HK-2 (cell line): ENCODE measurements around the gene PSMC3IP.

Experiments used
- DNase-seq: peaks from one replicate; pipeline ENCODE4 v3.0.0-alpha.2; 2018; ENCODE audit not compliant: unreplicated experiment

The PSMC3IP gene

DNA sequence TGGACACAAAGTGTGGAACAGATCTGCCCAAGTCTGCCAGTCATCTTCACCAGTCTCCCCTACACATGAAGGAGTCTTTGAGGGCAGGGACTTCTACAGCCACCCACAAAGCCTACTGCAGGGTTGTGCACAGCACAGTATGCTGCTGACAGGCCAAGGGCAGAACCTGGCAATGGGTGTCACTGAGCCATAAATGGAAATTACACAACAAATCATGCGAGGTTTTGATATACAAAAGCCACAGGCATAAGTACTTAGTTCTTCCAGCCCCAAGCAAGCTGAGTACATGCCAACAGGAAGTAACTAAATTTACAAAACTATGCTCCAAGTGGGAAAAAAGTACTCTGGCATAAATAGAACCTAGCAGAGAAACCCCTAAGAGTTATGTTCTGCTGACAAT is 7.8 kb upstream of the PSMC3IP start:
- no peak for DNase-seq

DNA sequence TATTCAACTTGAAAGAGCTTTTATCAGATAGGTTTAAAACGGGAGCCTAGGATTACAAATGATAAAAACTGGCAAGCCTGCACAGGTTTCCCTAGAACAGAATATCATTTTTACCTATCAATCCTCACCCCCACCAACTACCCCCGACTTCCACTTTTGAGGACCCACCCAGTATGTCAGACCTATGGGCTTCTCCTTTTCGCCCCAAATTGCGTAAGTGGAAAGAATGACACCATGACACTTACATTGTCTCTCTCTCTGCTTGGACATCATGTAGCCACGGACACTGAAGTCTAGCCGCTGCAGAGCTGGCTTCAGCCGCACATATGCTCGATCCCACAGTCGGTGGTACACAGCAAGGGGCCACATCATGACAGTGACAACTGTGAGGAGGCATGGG is 7.4 kb upstream of the PSMC3IP start:
- DNase-seq, result no peak

DNA sequence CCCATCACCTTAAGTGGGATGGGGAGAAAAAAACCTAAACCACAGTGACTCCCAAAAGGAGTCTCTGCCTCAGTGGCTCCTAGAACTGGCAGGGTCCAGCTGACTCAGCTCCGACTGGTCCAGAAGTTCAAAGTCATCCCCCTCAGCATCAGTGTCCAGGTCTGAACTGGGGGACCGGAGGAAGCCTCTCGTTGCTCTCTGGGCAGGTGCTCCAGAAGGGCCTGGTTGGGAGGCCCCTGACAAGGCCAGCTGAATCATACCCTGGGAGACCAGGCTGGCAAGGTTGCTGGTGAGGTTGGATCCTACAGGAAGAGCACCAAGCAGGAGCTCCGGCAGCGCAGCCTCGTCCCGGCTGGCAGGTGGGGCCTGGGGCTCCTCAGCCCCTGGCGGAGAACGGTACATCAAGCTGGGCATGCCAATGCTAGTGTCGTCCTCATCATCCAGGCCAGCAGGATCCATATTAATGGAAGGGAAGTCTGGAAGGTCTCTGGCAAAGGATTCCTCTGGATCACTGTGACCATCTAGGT is 4.3 kb upstream of the PSMC3IP start:
- DNase-seq, result no peak

DNA sequence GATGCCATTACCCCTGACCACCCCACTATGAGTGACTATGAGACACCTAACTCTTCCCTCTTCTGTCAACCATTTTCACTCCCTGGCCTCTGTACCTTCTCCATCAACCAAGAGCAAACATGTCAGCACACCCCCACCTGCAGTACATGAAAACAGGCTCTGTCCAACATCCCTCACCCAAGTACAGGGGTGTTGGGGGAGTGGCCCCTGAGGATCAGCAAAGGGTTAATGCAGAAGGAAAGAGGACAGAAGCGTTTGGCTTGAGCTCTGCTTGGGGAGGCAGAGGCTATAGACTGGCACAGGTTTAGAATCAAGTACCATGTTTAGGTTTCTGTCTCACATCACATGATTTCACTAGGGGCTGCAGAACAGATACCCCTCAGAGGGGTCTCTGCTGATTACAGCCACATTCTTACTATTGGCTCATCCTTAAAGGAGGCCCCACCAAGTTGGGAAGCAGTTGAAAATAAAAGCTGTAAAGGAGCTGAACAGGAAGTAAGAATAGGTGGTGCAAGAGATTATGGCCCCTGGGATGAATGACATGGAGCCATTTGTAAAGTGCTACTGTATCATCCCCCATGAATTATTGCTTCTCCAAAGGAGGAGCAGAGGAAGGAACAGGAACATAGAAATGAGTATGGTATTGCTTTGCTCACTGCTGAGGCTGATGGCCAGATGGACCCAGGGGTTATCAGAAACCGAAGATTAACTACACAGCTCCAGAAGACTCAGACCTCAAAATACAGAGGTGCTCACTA is 2.4 kb upstream of the PSMC3IP start:
- no peak for DNase-seq

DNA sequence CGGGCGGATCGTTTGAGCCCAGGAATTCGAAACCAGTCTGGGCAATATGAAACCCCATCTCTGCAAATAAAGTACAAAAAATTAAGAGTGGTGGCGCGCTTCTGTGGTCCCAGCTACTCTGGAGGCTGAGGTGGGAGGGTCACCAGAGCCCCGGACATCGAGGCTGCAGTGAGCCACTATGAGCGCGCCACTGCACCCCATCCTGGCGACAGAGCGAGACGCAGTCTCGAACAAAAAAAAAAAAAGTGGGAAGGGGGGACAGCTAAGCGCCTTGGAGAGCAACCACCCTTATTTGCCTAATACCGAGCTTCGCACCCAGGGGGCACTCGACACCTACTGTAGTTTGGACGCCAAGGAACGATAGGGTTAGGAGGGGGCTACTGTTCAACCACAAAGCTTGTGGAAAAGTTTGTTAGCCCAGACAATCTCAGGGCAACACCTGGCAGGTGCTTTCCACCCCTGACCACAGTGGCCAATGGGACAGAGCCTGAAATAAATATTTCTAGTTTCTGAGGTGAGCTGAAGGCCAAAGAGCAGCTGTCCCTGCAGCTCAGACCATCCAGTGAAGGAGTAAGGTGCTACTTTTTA is 847 bp upstream of the PSMC3IP start:
- peak; percentile 70 for DNase-seq

DNA sequence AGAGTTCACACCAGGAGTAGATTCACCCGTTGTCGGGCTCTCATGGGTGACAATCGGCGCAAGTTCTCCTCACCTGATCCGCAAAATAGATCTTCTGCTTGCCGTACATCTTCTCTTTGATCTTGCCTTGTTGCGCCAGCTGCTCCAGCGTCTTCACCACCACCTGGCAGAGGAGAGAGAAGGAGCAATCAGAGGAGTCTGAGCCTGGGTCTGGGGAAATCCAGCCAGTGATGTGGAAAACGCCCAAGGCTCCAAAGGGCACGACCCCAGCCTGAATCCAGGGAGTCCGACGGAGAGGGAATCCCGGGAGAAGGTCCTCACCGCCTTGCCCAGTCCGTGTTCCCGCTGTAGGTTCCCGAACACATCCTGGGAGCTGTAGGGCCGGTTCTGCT is 393 bp downstream of the PSMC3IP start:
- no peak for DNase-seq

DNA sequence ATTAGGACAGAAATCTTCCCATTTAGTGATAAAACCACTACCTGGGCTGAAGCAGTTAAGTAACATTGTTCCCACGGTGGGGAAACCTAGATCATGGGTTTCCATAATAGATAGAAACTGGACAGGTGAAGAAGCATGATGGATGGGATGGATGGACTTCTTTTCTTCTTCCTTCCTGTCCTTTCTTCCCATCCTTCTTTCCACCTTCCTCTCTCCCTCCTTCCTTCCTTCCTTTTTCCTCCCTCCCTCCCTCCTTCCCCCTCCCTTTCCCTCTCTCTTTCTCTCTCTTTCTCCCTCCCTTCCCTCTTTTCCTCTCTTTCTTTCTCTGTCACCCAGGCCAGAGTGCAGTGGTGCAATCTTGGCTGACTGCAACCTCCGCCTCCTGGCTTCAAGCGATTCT is 3.1 kb downstream of the PSMC3IP start:
- no peak for DNase-seq

DNA sequence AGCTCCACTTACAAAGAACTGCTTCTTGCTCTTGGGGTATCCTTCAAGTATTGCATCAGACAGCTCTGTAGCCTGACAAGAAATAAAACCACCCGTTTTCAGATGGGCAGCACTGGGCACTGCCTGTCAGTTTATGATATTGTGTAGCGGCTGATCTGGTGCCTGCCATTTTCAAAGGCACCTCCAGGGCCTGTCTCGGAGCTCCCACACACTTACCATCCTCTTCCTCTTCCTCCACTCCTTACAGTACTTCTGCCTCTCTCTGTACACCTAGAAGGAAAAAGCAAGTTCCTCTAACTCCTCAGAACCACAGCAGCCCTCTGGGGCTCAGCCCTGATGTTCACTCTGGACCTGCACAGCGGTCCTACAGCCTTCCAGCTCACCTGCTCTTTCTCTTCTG is 4.4 kb downstream of the PSMC3IP start:
- DNase-seq, result no peak

DNA sequence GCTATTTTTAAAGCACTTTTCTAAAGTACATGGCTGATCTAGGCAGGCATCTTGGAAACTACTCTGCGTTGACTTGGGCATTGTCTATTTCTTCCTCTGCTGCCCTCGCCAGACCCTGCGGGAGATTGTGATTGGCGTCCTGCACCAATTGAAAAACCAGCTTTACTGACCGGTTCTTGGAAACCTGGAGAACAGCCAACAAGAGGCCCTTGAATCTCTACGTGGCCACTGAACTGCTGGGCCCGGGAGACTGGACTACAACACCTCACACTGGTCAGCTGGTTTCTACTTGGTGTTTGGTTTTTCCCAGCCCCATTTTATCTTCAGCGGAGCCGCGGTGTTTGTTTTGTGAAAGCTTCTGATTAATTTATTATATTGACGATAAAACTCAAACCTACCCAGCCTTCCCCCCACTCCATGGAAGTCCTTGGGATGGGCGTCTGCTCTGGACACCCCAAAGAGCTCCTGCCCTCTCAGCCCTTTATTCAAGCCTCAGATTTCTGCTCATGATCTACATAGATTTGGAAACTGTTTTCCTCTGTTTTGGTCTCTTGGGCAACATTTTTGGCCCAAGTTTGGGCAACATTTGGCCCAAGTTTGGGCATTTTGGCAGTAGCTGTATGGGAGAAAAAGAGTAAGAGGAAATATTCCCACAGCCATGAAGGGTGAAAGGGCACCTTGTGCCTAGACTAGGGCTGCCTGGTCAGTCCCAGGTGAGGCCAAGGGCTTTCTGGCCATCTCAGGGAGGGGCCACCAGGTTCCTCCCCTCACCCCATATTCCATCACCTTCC is 5.9 kb downstream of the PSMC3IP start:
- DNase-seq, result no peak

DNA sequence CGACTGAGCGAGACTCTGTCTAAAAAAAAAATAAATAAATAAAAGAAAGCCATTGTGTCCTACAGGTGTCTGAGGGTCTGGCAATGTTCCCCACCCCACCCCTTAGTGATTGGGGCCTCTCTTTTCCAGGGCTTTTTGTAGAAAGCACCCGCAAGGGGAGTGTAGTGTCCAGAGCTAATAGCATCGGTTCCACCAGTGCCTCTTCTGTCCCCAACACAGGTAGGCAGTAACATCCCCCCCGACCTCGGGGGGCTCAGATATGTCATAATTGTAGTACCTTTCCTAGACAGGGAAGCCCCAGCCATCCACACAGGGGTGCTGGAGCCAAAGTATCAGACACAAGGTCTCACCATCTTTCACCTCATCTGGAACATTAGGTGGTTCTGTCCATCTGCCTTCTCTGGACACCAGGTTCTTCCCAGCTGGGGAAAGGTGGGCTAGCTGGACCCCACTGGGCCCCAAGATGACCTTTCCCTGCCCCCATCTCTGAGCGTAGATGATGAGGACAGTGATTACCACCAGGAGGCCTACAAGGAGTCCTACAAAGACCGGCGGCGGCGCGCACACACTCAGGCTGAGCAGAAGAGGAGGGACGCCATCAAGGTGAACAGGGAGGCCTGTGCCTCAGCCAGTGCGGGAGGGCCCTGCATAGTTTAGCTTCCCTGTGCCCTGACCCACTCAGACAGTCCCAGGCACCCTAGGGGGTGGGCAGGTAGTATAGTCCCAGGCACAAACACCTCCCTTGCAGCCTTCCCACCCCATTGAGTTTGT is 9.0 kb downstream of the PSMC3IP start:
- DNase-seq, result no peak

DNA sequence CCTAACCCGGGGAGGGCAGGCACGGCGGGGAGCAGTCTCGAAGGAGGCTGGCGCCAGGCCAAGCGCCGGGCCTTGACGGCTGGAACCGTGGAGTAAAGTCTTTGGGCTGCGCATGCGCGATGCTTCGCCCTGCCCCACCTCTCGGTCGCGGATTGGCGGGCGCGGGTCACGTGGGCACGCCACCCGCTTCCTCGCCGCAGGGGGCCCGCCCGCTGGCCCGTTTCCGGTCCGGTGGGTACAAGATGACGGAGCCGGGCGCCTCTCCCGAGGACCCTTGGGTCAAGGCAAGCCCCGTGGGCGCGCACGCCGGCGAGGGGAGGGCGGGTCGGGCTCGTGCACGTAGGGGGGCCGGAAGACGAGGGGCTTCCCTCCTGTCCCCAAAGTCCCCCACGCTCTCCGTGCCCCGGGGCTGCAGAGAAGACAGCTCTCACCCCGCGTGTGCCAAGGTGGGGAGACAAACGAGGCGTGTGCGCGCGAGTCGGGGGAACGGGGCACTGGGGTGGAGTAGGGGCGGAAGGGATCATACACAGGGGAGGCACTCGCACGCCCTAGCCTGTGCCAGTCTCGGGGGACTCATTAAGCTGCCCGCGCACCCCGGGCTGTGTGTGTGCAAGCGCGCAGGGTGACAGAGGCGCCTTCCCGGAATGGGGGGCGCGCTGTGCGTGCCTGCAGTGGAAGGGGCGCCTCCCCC is 10.5 kb downstream of the PSMC3IP start, which contains the start of gene MLX:
MLX (plus strand) TSS at position 218 of the 691 bp plus-strand sequence; CDS start at position 243, 25 bp downstream.
- DNase-seq, result peak; percentile 95

DNA sequence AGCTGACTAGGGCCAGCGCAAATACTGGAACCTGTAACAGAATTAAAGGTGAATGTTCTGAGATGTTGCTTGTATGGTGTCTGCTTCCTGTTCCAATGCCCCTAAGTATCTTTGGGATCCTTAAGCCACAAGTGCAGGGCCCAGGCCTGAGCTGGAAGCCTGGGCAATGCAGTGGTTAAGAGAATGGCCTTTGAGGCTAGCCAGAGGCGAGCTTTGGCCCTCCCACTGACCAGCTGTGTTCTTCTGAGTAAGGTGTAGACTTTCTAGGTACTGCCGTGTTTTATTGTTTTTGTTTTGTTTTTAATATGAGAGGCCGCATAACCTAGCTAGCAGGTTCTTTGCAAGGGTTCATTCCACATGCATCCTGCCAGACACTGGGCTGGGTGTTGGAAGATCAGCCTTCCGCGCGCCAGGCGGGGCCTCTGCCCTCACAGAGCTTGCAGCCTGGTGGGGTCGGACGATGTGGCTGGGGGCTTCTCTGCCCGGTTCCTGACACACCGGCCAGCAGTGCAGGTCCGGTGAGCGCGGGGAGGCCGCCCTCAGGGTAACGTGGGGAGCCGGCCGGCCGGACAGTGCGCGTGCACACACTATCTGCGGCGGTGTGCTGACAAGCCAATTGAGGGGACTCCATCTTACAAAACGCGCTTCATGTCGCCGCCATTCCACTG is 11.2 kb downstream of the PSMC3IP start:
- DNase-seq, result no peak

DNA sequence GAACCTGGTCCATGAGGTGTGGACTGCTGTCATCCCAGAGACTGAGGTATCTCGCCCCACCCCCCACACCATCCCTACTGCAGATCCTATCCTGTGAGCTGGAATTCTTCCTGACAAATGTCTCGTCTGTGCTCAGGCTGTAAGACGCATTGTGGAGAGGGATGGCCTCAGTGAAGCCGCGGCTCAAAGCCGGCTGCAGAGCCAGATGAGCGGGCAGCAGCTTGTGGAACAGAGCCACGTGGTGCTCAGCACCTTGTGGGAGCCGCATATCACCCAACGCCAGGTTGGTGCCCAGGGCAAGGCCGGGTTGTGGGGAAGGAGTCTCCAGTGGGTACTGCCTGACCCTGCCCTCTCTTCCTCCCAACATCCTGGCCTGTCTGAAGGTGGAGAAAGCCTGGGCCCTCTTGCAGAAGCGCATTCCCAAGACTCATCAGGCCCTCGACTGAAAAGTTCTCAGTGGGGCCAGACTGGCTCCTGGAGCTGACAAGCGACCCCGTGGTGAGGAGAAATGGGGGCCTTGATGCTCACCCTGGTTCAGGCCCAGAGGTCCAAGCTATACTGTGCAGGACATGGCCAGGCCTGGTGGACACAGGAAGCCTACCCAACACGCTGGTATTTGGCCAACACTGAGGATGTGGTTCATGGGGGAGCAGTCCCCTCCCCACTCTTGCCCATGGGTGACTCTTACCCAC is 11.9 kb downstream of the PSMC3IP start:
- DNase-seq, result no peak

DNA sequence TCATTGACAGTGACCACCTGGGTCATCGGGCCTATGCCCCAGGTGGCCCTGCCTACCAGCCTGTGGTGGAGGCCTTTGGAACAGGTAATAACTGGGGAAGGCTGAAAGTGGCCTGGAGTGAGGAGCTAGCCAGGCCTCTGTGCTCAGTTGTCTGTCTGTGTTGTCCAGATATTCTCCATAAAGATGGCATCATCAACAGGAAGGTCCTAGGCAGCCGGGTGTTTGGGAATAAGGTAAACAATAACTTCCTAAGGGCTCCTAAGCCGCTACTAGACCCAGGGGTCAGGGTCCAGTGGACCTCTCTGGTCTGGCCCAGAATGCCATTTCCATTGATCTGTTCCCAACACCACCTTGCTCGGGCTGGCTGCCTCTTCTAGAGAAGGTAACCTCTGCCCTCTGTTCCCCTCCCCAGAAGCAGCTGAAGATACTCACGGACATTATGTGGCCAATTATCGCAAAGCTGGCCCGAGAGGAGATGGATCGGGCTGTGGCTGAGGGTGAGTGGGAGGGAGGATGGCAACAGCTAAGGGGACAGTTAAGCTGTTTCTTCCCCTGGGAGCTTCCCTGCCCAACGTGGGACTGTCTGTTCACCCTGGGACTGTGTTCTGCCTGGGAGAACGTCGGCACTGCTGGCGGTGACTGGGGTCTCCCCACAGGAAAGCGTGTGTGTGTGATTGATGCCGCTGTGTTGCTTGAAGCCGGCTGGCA is 12.6 kb downstream of the PSMC3IP start:
- DNase-seq, result no peak

DNA sequence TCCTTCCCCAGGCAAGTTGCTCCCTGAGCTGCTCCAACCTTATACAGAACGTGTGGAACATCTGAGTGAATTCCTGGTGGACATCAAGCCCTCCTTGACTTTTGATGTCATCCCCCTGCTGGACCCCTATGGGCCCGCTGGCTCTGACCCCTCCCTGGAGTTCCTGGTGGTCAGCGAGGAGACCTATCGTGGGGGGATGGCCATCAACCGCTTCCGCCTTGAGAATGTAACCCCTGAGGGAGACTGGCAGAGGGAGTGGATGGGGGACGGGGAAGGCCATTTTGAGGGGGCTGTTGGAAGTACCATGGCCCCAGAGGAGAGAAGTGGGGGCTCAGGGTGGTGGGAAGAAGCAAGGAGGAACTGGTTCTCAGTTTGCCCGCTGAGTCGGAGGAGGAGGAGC is 13.6 kb downstream of the PSMC3IP start:
- DNase-seq, result no peak

DNA sequence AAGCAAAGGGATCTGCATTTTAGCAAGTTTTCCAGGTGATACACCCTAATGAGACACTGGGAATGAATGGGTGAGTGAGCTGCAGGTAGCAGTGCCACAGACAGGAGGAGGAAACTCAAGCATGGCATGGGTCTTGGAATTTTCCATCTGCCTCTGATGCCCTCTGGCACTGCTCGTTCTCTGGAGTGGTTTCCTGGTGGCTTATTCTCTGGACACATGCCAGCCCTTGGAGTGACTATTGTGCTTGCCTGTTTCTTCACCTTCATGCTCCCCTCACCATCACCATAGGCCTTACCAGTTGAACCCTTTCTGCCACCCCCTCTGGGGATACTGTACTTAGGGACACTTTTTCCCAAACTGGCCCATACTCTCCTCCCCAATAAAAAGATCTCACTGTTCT is 14.0 kb downstream of the PSMC3IP start:
- DNase-seq, result no peak

DNA sequence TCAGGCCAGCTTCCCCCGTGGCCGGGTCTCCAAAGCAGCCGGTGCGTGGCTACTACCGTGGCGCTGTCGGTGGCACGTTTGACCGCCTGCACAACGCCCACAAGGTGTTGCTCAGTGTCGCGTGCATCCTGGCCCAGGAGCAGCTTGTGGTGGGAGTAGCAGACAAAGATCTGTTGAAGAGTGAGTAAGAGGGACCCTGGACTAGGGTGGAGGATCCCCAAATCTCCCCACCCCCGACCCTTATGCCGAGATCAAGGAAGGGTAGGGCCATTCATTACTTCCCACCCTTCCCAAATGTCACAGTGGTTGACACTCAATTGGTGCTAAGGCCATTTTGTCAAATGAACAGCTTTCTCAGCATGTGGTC is 14.4 kb downstream of the PSMC3IP start:
- no peak for DNase-seq

DNA sequence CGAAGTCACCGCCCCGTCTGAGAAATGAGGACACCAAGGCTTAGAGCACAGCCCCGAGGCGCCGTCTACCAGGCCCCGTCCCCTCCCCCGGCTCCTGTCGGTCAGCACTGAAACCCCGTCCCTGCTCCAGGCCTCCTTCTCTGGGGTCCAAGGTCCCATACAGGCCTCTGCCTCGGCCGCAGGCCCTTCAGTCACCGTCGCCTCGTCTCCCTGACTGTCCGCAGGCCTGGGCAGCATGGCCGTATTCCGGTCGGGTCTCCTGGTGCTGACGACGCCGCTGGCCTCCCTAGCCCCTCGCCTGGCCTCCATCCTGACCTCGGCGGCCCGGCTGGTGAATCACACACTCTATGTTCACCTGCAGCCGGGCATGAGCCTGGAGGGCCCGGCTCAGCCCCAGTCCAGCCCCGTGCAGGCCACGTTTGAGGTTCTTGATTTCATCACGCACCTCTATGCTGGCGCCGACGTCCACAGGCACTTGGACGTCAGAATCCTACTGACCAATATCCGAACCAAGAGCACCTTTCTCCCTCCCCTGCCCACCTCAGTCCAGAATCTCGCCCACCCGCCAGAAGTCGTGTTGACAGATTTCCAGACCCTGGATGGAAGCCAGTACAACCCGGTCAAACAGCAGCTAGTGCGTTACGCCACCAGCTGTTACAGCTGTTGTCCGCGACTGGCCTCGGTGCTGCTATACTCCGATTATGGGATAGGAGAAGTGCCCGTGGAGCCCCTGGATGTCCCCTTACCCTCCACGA is 15.0 kb downstream of the PSMC3IP start:
- DNase-seq, result peak; percentile 53

DNA sequence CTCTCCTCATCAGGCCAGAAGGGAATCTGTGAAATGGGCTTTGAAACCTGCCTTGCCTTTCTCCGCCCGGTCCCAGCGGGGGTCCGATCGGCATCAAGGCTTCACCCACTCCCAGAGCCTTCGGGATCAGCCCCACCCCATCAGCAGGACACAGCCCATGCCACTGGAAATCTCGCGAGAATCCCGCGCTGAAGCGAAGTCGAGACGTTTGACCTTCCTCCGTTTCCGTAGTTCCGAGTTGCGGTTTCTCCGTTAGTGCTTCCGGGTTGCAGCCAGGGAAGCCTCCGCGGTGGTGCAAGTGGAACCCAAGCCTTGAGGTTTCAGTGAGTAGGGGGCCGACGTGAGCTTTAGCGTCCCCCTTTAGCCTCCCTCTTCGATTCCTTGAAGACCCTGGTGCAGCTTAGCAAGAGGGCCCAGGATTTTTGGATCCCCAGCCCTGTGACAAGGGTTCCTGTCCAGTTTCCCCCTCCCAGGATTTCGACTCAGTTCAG is 15.6 kb downstream of the PSMC3IP start, which contains the start of gene COASY:
COASY (plus strand) TSS at position 252 of the 491 bp plus-strand sequence. CDS start 475 bp downstream, outside the sequence.
- peak; percentile 97 for DNase-seq
